Hematopoietic multipotent progenitor cell treated with erythropoietin and hydrocortisone succinate and interleukin-3 and kit ligand, for 15 days (in vitro differentiated cells): Measurements from ENCODE around the gene VIT.

Source experiments
- DNase-seq: peaks from one replicate; pipeline ENCODE4 v3.0.0-alpha.2; 2015; ENCODE audit warnings: low spot score

VIT gene

GRCh38 chr2:36859366-36859792, 162.9 kb downstream of the VIT start:
- no peak for DNase-seq

- DNase-seq = no peak
These were observed 165.4 kb downstream of the VIT start for GRCh38 chr2:36861896-36862295.
